Middle frontal gyrus (tissue), 1 donor: ENCODE data around the gene CALML4.

Experiments
- DNase-seq: peaks from one replicate; pipeline ENCODE4 v3.0.0-alpha.2; 2015; ENCODE audit warnings: low spot score; ENCODE audit errors: extremely low spot score

Gene CALML4

GRCh38 chr15:68148039-68148438 is 57.1 kb downstream of the CALML4 start:
- no peak for DNase-seq

- no peak for DNase-seq
Observed at GRCh38 chr15:68145706-68146105, 59.4 kb downstream of the CALML4 start.

- DNase-seq = no peak
Observed at GRCh38 chr15:68143785-68144184, 61.3 kb downstream of the CALML4 start.

- DNase-seq = no peak
Observed at GRCh38 chr15:68143129-68143528, 62.0 kb downstream of the CALML4 start.
